Measurements from ENCODE around the gene CAMTA1. TPM values are rescaled to one million over a fixed set of nuclear protein-coding genes. Genes with fewer than 3 reads are reported as not detected.

The CAMTA1 gene
- total RNA-seq, 1 donor from 2014 or later: 38.1 TPM

- H3K27ac ChIP-seq (ENCODE audit: low read depth, low read length): no peak overlapping the region
- no peak overlapping the region for H3K9ac ChIP-seq (ENCODE audit: low read depth in 1 of 3, low read length in 3 of 3)
- no peaks in the 10 kb centered on the region for H3K4me1 ChIP-seq (ENCODE audit: control insufficient read depth in 3 of 3, insufficient read depth in 3 of 3, low read length in 3 of 3)
- no peak overlapping the region for H3K4me3 ChIP-seq (ENCODE audit: low read length in 3 of 3)
- no peaks in the 10 kb centered on the region for H3K36me3 ChIP-seq (ENCODE audit: control insufficient read depth in 3 of 3, insufficient read depth in 3 of 3, low read length in 3 of 3)
- no peaks in the 10 kb centered on the region for H3K9me3 ChIP-seq (ENCODE audit: control insufficient read depth in 3 of 3, low read length in 3 of 3)
- H3K27me3 ChIP-seq (ENCODE audit: control insufficient read depth in 3 of 3, insufficient read depth in 3 of 3, low read length in 3 of 3): peaks cover 0 to 20% (median 9%) of the 10 kb centered on the region in 3 donors
Observed at GRCh38 chr1:7584157-7584556, 798.9 kb downstream of the CAMTA1 start.

DNA sequence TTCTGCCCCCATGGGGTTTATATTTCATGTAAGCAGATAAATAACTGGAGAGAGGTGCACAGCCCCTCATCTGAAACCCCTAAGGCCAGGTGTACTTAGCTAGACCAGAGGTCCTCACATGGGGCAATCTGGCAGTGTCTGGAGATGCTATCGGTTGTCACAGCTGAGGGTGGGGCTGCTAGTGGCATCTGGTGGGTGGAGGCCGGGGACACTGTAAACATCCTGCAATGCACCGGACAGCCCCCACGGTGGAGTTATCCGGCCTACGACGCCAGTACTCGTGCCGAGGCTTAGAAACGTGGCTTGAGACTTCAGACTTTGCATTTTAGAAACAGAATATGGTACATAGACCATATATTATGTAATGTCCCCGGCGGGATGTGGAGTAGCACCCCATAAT, 799.4 kb downstream of the CAMTA1 start:
- Histone ChIP-seq H3K36me3 (ENCODE audit: control insufficient read depth in 3 of 3, insufficient read depth in 3 of 3, low read length in 3 of 3) (no peaks in the 10 kb centered on the region), H3K4me1 (ENCODE audit: control insufficient read depth in 3 of 3, insufficient read depth in 3 of 3, low read length in 3 of 3) (no peaks in the 10 kb centered on the region), H3K27ac (ENCODE audit: low read depth, low read length) (no peak overlapping the region), H3K9me3 (ENCODE audit: control insufficient read depth in 3 of 3, low read length in 3 of 3) (no peaks in the 10 kb centered on the region), H3K27me3 (ENCODE audit: control insufficient read depth in 3 of 3, insufficient read depth in 3 of 3, low read length in 3 of 3) (peaks cover 0 to 20% (median 9%) of the 10 kb centered on the region in 3 donors), H3K9ac (ENCODE audit: low read depth in 1 of 3, low read length in 3 of 3) (no peak overlapping the region), H3K4me3 (ENCODE audit: low read length in 3 of 3) (no peak overlapping the region)

- no peaks in the 10 kb centered on the region for H3K4me1 ChIP-seq (ENCODE audit: control insufficient read depth in 3 of 3, insufficient read depth in 3 of 3, low read length in 3 of 3)
- no peaks in the 10 kb centered on the region for H3K36me3 ChIP-seq (ENCODE audit: control insufficient read depth in 3 of 3, insufficient read depth in 3 of 3, low read length in 3 of 3)
- H3K27ac ChIP-seq (ENCODE audit: low read depth, low read length): no peak overlapping the region
- no peak overlapping the region for H3K4me3 ChIP-seq (ENCODE audit: low read length in 3 of 3)
- H3K9ac ChIP-seq (ENCODE audit: low read depth in 1 of 3, low read length in 3 of 3): no peak overlapping the region
- peaks cover 0 to 19% (median 9%) of the 10 kb centered on the region in 3 donors for H3K27me3 ChIP-seq (ENCODE audit: control insufficient read depth in 3 of 3, insufficient read depth in 3 of 3, low read length in 3 of 3)
- no peaks in the 10 kb centered on the region for H3K9me3 ChIP-seq (ENCODE audit: control insufficient read depth in 3 of 3, low read length in 3 of 3)
Observed at GRCh38 chr1:7585216-7585907, 800.1 kb downstream of the CAMTA1 start.

DNA sequence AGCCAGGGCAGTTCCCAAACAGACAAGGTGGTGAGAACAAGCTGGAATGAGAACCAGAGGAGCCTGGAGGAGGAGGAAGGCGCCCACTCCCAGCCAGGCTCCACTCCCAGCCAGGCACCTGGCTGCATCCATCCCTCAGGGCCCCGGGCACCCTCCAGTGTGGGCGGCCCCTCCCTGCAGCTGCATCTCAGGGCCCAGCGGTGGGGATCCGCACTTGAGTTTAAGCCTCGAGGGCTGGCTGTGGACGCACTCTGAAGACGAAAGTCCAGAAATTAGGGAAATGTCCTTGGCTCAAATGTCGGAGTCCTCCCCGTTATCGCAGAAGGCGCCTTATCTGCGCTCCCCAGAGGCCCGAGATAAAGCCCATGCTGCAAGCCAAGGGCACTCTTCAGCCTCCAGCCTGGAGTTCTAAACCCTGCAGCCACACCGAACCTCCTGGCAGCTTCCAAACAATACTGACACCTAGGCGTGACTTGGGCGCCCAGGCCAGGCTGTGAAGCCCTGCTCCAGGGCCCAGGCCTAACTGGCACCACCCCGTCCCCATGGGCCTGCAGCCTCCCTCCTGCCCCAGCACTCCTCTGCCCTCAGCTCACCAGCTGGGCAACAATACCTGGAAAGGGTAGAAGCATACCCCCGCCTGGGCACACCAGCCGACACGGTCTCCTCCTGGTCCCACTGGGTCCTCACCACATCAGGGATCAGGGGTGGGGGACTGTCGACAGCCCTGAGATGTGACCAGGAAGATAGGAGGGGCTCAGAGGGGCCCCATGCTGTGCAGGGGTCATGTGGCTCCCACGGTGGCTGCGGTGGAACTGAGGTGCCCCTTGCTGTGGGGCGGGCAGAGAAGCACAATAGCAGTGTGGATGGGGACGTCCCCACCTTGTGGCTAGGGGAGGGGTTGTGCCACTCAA, 801.0 kb downstream of the CAMTA1 start:
- Histone ChIP-seq H3K4me3 (ENCODE audit: low read length in 3 of 3) (no peak overlapping the region), H3K36me3 (ENCODE audit: control insufficient read depth in 3 of 3, insufficient read depth in 3 of 3, low read length in 3 of 3) (no peaks in the 10 kb centered on the region), H3K9ac (ENCODE audit: low read depth in 1 of 3, low read length in 3 of 3) (no peak overlapping the region), H3K9me3 (ENCODE audit: control insufficient read depth in 3 of 3, low read length in 3 of 3) (no peaks in the 10 kb centered on the region), H3K27me3 (ENCODE audit: control insufficient read depth in 3 of 3, insufficient read depth in 3 of 3, low read length in 3 of 3) (peaks cover 0 to 11% (median 9%) of the 10 kb centered on the region in 3 donors), H3K27ac (ENCODE audit: low read depth, low read length) (no peak overlapping the region), H3K4me1 (ENCODE audit: control insufficient read depth in 3 of 3, insufficient read depth in 3 of 3, low read length in 3 of 3) (no peaks in the 10 kb centered on the region)

DNA sequence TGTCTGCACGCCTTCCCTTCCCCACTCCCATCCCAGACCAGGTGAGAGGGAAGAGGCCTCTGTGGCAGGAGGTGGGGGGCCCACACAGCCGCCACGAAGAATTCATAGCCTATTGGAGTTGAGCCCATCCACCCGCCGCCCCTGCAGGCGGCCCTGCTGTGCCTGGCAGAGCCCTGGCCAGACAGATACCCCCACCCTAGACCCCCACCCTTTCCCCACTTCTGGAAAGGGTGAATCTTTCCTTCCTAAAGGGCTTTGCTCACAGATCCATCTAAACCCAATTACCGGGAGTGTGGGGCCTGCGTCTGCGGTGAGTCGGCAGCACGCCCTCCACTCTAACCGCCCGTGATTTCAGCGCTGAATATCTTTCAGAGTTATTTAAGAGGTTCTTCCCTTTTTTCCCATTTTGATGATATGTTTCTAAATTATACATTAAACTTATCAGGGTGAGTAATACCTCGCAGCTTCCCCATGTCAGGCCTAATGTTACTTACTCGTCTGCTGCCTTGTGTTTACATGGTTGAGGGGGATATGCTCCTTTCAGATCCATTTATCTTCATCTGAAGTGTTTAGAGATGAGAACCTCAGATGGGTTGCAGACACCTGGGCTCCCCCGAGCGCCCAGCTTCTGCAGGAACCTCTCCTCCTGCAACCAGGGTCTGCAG, 802.0 kb downstream of the CAMTA1 start:
- Histone ChIP-seq H3K9me3 (ENCODE audit: control insufficient read depth in 3 of 3, low read length in 3 of 3) (no peaks in the 10 kb centered on the region), H3K27me3 (ENCODE audit: control insufficient read depth in 3 of 3, insufficient read depth in 3 of 3, low read length in 3 of 3) (peaks cover 0 to 11% (median 8%) of the 10 kb centered on the region in 3 donors), H3K27ac (ENCODE audit: low read depth, low read length) (no peak overlapping the region), H3K9ac (ENCODE audit: low read depth in 1 of 3, low read length in 3 of 3) (no peak overlapping the region), H3K4me1 (ENCODE audit: control insufficient read depth in 3 of 3, insufficient read depth in 3 of 3, low read length in 3 of 3) (no peaks in the 10 kb centered on the region), H3K4me3 (ENCODE audit: low read length in 3 of 3) (no peak overlapping the region), H3K36me3 (ENCODE audit: control insufficient read depth in 3 of 3, insufficient read depth in 3 of 3, low read length in 3 of 3) (no peaks in the 10 kb centered on the region)

DNA sequence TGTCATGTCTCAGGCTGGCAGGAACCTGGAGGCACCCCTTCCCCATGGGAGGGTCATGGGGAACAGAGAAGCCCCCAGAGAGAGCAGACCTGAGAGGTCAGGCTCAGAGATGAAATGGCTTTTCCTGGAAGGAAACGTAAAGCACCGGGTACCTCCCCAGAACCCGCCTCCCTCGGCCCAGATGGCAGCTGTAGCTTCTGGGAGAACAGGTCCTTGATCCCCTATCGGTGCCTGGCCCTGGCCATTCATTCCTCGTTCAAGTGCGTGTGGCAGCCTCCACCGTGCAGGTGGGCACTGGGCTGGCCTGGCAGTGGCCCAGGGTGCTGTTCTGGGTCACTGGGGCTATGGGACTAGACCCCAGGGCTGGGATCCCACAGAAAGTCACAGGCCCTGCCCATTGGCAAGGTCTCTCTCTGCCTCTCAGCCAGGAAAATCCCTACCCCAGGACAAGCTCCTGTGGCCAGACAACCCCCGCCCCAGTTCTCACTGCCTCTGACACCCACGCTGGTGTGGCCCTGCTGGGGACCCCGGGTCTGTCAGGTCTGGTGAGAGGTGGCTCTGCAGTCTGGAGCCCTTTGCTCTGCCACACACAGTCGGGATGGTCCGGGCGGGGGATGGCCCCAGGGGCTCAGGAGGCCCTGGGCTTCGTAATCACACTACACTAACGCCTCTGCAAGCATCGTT, 802.7 kb downstream of the CAMTA1 start:
- Histone ChIP-seq H3K4me3 (ENCODE audit: low read length in 3 of 3) (no peak overlapping the region), H3K36me3 (ENCODE audit: control insufficient read depth in 3 of 3, insufficient read depth in 3 of 3, low read length in 3 of 3) (no peaks in the 10 kb centered on the region), H3K4me1 (ENCODE audit: control insufficient read depth in 3 of 3, insufficient read depth in 3 of 3, low read length in 3 of 3) (no peaks in the 10 kb centered on the region), H3K9me3 (ENCODE audit: control insufficient read depth in 3 of 3, low read length in 3 of 3) (no peaks in the 10 kb centered on the region), H3K27me3 (ENCODE audit: control insufficient read depth in 3 of 3, insufficient read depth in 3 of 3, low read length in 3 of 3) (peaks cover 0 to 10% (median 10%) of the 10 kb centered on the region in 3 donors), H3K27ac (ENCODE audit: low read depth, low read length) (no peak overlapping the region), H3K9ac (ENCODE audit: low read depth in 1 of 3, low read length in 3 of 3) (no peak overlapping the region)

- Histone ChIP-seq H3K9me3 (ENCODE audit: control insufficient read depth in 3 of 3, low read length in 3 of 3) (no peaks in the 10 kb centered on the region), H3K4me3 (ENCODE audit: low read length in 3 of 3) (no peak overlapping the region), H3K36me3 (ENCODE audit: control insufficient read depth in 3 of 3, insufficient read depth in 3 of 3, low read length in 3 of 3) (no peaks in the 10 kb centered on the region), H3K9ac (ENCODE audit: low read depth in 1 of 3, low read length in 3 of 3) (no peak overlapping the region), H3K27ac (ENCODE audit: low read depth, low read length) (no peak overlapping the region), H3K4me1 (ENCODE audit: control insufficient read depth in 3 of 3, insufficient read depth in 3 of 3, low read length in 3 of 3) (no peaks in the 10 kb centered on the region), H3K27me3 (ENCODE audit: control insufficient read depth in 3 of 3, insufficient read depth in 3 of 3, low read length in 3 of 3) (peaks cover 0 to 9% (median 7%) of the 10 kb centered on the region in 3 donors)
Observed at GRCh38 chr1:7588457-7588827, 803.2 kb downstream of the CAMTA1 start.

DNA sequence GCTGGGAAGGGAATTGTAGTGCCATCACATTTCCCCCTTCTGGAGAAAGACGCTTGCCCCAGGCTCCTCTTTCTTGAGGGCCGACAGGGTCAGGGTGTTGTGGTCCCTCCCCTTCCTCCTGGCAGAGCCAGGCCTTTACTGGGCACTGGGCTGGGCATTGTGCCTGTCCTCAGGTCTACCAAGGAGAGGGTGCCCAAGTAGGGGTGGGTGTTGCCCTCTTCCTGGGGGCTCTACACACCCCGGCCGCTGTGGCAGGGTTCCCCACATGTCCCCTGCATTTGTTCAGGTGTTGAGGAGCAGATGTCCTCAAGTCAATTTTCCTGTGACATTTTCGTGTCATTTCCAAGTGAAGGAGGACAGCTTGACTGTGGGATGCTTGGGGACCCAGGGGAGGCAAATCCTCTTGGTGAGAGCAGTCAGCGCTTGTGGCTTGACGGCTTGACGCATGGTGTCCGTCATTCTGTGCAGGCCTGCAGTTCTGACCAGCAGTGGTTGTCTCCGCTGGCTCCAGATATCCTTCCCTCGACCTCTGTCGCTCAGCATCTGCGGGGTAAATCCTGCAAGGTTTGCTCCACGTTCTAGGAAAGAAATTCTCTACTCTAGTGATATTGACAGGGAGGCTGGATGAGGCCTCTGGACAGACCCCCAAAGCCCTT, 804.0 kb downstream of the CAMTA1 start:
- Histone ChIP-seq H3K4me3 (ENCODE audit: low read length in 3 of 3) (no peak overlapping the region), H3K9me3 (ENCODE audit: control insufficient read depth in 3 of 3, low read length in 3 of 3) (no peaks in the 10 kb centered on the region), H3K4me1 (ENCODE audit: control insufficient read depth in 3 of 3, insufficient read depth in 3 of 3, low read length in 3 of 3) (no peaks in the 10 kb centered on the region)

GRCh38 chr1:7589774-7590425, 804.6 kb downstream of the CAMTA1 start:
- Histone ChIP-seq H3K27me3 (ENCODE audit: control insufficient read depth in 3 of 3, insufficient read depth in 3 of 3, low read length in 3 of 3) (peaks cover 0 to 10% (median 9%) of the 10 kb centered on the region in 3 donors), H3K9ac (ENCODE audit: low read depth in 1 of 3, low read length in 3 of 3) (no peak overlapping the region), H3K9me3 (ENCODE audit: control insufficient read depth in 3 of 3, low read length in 3 of 3) (no peaks in the 10 kb centered on the region), H3K4me3 (ENCODE audit: low read length in 3 of 3) (no peak overlapping the region), H3K27ac (ENCODE audit: low read depth, low read length) (no peak overlapping the region), H3K36me3 (ENCODE audit: control insufficient read depth in 3 of 3, insufficient read depth in 3 of 3, low read length in 3 of 3) (no peaks in the 10 kb centered on the region), H3K4me1 (ENCODE audit: control insufficient read depth in 3 of 3, insufficient read depth in 3 of 3, low read length in 3 of 3) (no peaks in the 10 kb centered on the region)

More for the DNA sequence above, 804.0 kb downstream of the CAMTA1 start:
- Histone ChIP-seq H3K36me3 (ENCODE audit: control insufficient read depth in 3 of 3, insufficient read depth in 3 of 3, low read length in 3 of 3) (no peaks in the 10 kb centered on the region), H3K9ac (ENCODE audit: low read depth in 1 of 3, low read length in 3 of 3) (no peak overlapping the region), H3K27ac (ENCODE audit: low read depth, low read length) (no peak overlapping the region), H3K27me3 (ENCODE audit: control insufficient read depth in 3 of 3, insufficient read depth in 3 of 3, low read length in 3 of 3) (peaks cover 0 to 9% (median 8%) of the 10 kb centered on the region in 3 donors)
